Measurements from ENCODE around the gene CREB3L4. TPM values are rescaled to one million over a fixed set of nuclear protein-coding genes. Genes with fewer than 3 reads are reported as not detected.

CREB3L4 gene
- polyA plus RNA-seq, 1 donor (not counting 4 experiments of a cell fraction or from before 2014, with no cell fraction given): 6.0 TPM

DNA sequence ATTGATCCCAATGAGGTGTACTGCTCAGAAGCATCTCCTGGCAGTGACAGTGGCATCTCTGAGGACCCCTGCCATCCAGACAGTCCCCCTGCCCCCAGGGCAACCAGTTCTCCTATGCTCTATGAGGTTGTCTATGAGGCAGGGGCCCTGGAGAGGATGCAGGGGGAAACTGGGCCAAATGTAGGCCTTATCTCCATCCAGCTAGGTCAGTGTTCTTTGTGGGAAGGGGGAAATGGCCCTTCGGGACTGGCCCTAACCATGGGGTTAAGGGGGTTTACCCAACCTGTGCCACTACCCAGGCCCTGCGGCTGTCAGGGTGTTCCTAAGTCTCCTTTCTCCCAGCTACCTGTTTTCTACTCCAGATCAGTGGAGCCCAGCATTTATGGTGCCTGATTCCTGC lies 1.3 kb downstream of the CREB3L4 start:
- no peaks in the 10 kb centered on the region for H3K79me2 ChIP-seq (ENCODE audit: control insufficient read depth, insufficient read depth, low read length)
- no peak overlapping the region for H3K4me3 ChIP-seq (ENCODE audit: control insufficient read depth in 2 of 3, extremely low read depth in 1 of 3, insufficient read depth in 2 of 3, low read depth in 1 of 3, low read length in 3 of 3)
- peaks cover 21% of the 10 kb centered on the region for H3K4me1 ChIP-seq (ENCODE audit: control insufficient read depth, extremely low read depth, insufficient read depth, low read length)
- H3K36me3 ChIP-seq (ENCODE audit: control insufficient read depth in 2 of 2, extremely low read depth in 1 of 2, insufficient read depth in 2 of 2, low read length in 2 of 2): peaks cover 0 to 9% of the 10 kb centered on the region in 2 experiments
- H3K27me3 ChIP-seq (ENCODE audit: control insufficient read depth, extremely low read depth, insufficient read depth, low read length): no peaks in the 10 kb centered on the region
- H3K9me3 ChIP-seq (ENCODE audit: control insufficient read depth, low read depth, low read length): no peaks in the 10 kb centered on the region
- H4K20me1 ChIP-seq (ENCODE audit: control insufficient read depth, extremely low read depth, insufficient read depth, low read length): no peaks in the 10 kb centered on the region
- no peak overlapping the region for H2AFZ ChIP-seq (ENCODE audit: control insufficient read depth, low read length)
- no peak for FAIRE-seq
- TF ChIP-seq EZH2 (IDR thresholded peaks at IDR 0.05; ENCODE audit: low read length): no peak
- TF ChIP-seq, protein P1, sequence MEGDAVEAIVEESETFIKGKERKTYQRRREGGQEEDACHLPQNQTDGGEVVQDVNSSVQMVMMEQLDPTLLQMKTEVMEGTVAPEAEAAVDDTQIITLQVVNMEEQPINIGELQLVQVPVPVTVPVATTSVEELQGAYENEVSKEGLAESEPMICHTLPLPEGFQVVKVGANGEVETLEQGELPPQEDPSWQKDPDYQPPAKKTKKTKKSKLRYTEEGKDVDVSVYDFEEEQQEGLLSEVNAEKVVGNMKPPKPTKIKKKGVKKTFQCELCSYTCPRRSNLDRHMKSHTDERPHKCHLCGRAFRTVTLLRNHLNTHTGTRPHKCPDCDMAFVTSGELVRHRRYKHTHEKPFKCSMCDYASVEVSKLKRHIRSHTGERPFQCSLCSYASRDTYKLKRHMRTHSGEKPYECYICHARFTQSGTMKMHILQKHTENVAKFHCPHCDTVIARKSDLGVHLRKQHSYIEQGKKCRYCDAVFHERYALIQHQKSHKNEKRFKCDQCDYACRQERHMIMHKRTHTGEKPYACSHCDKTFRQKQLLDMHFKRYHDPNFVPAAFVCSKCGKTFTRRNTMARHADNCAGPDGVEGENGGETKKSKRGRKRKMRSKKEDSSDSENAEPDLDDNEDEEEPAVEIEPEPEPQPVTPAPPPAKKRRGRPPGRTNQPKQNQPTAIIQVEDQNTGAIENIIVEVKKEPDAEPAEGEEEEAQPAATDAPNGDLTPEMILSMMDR (optimal IDR thresholded peaks at IDR 0.05 in 1 of 3, IDR thresholded peaks at IDR 0.05 in 1 of 3, conservative IDR thresholded peaks at IDR 0.05 in 1 of 3; ENCODE audit: extremely low read depth in 1 of 3, insufficient read depth in 2 of 3, low read length in 3 of 3): no peak
- H3K27ac ChIP-seq (ENCODE audit: control insufficient read depth, insufficient read depth, low read length): no peak overlapping the region
- H3K9ac ChIP-seq (ENCODE audit: control insufficient read depth, extremely low read depth, insufficient read depth, low read length): no peak overlapping the region
- H3K9me1 ChIP-seq (ENCODE audit: control insufficient read depth, extremely low read depth, insufficient read depth, low read length): no peaks in the 10 kb centered on the region
- DNase-seq (ENCODE audit: low read depth, low spot score): no peak
- dilution Hi-C loops (cut with MboI; ENCODE audit: extremely low pct_ligation_motif_present, low sequenced_read_pairs): no loop called here
- peak overlapping the region; percentile 92 for H3K4me2 ChIP-seq (ENCODE audit: control insufficient read depth, extremely low read depth, insufficient read depth, low read depth, low read length)

DNA sequence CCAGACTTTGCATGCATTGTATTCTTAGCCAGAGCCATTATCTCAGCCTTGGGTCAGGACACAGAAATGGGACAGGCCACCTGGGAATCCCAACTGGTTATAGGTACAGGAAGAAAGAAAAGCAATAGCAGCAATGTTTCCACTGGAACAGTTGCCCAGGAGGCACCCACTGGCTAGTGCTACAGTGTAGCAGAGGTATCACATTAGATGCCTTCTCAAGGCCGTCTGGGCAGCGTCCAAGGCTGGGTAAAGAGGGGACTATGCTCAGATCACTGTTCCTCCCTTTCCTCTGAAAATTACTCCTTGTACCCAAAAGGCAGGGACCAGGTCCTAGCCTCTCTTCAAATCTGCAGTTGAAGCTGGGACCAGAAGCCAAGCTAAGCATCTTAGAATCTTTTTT lies 2.6 kb downstream of the CREB3L4 start:
- no peak for FAIRE-seq
- no peaks in the 10 kb centered on the region for H3K79me2 ChIP-seq (ENCODE audit: control insufficient read depth, insufficient read depth, low read length)
- dilution Hi-C loops (cut with MboI; ENCODE audit: extremely low pct_ligation_motif_present, low sequenced_read_pairs): no loop called here

More for the DNA sequence above, 2.6 kb downstream of the CREB3L4 start:
- H3K9me3 ChIP-seq (ENCODE audit: control insufficient read depth, low read depth, low read length): no peaks in the 10 kb centered on the region
- H3K4me3 ChIP-seq (ENCODE audit: control insufficient read depth in 2 of 3, extremely low read depth in 1 of 3, insufficient read depth in 2 of 3, low read depth in 1 of 3, low read length in 3 of 3): no peak overlapping the region
- peaks cover 16% of the 10 kb centered on the region for H3K4me1 ChIP-seq (ENCODE audit: control insufficient read depth, extremely low read depth, insufficient read depth, low read length)
- H3K9me1 ChIP-seq (ENCODE audit: control insufficient read depth, extremely low read depth, insufficient read depth, low read length): no peaks in the 10 kb centered on the region
- no peak overlapping the region for H3K4me2 ChIP-seq (ENCODE audit: control insufficient read depth, extremely low read depth, insufficient read depth, low read depth, low read length)
- no peak overlapping the region for H2AFZ ChIP-seq (ENCODE audit: control insufficient read depth, low read length)
- no peak for DNase-seq (ENCODE audit: low read depth, low spot score)
- H3K27ac ChIP-seq (ENCODE audit: control insufficient read depth, insufficient read depth, low read length): no peak overlapping the region
- H4K20me1 ChIP-seq (ENCODE audit: control insufficient read depth, extremely low read depth, insufficient read depth, low read length): no peaks in the 10 kb centered on the region
- H3K27me3 ChIP-seq (ENCODE audit: control insufficient read depth, extremely low read depth, insufficient read depth, low read length): no peaks in the 10 kb centered on the region
- no peak overlapping the region for H3K9ac ChIP-seq (ENCODE audit: control insufficient read depth, extremely low read depth, insufficient read depth, low read length)
- TF ChIP-seq EZH2 (IDR thresholded peaks at IDR 0.05; ENCODE audit: low read length): no peak
- TF ChIP-seq, protein P1 (optimal IDR thresholded peaks at IDR 0.05 in 1 of 3, IDR thresholded peaks at IDR 0.05 in 1 of 3, conservative IDR thresholded peaks at IDR 0.05 in 1 of 3; ENCODE audit: extremely low read depth in 1 of 3, insufficient read depth in 2 of 3, low read length in 3 of 3): no peak
- peaks cover 2 to 16% of the 10 kb centered on the region in 2 experiments for H3K36me3 ChIP-seq (ENCODE audit: control insufficient read depth in 2 of 2, extremely low read depth in 1 of 2, insufficient read depth in 2 of 2, low read length in 2 of 2)
